Heart left ventricle (tissue), 16 donors: ENCODE results near the gene RSRP1. TPM values are rescaled to one million over a fixed set of nuclear protein-coding genes. Genes with fewer than 3 reads are reported as not detected.

ENCODE experiments used
- ATAC-seq, 4 donors: fragments of 200-7000 bp; cut with Tn5 transposase; one replicate each; pipeline ENCODE4 v1.9.1; 2020 to 2022; ENCODE audit warnings: moderate library complexity in 4 of 4, mild to moderate bottlenecking in 3 of 4, moderate number of reproducible peaks in 1 of 4
- DNase-seq, 5 donors: peaks; one replicate each; pipeline ENCODE4 v3.0.0-alpha.2; 2020
- H3K27ac ChIP-seq, 12 donors: fragments of 200-600 bp; sonication (generic) in 4 of 12; one replicate each; pipeline versions ENCODE4 v1.5.0 to v1.8.0; 2016 to 2022; ENCODE audit warnings: mild to moderate bottlenecking in 2 of 12
- H3K27me3 ChIP-seq, 9 donors: fragments of 200-600 bp; sonication (generic) in 2 of 9; one replicate each; pipeline versions ENCODE4 v1.5.1 to v1.8.0; 2016 to 2022; ENCODE audit warnings: mild to moderate bottlenecking in 3 of 9
- H3K36me3 ChIP-seq, 9 donors: fragments of 200-600 bp; sonication (generic) in 2 of 9; one replicate each; pipeline versions ENCODE4 v1.5.0 to v1.8.0; 2018 to 2022; ENCODE audit warnings: mild to moderate bottlenecking in 2 of 9
- H3K4me1 ChIP-seq, 12 donors: fragments of 200-600 bp; sonication (generic) in 4 of 12; one replicate each; pipeline versions ENCODE4 v1.5.0 to v1.8.0; 2016 to 2022; ENCODE audit warnings: mild to moderate bottlenecking in 3 of 12
- H3K4me3 ChIP-seq, 12 donors: fragments of 200-600 bp; sonication (generic) in 4 of 12; one replicate each; pipeline versions ENCODE4 v1.5.0 to v1.8.0; 2017 to 2022; ENCODE audit warnings: mild to moderate bottlenecking in 9 of 12, moderate library complexity in 4 of 12
- H3K9me3 ChIP-seq, 12 donors: fragments of 200-600 bp; sonication (generic) in 4 of 12; one replicate each; pipeline versions ENCODE4 v1.5.0 to v1.8.0; 2016 to 2022; ENCODE audit warnings: mild to moderate bottlenecking in 1 of 12
- POLR2A ChIP-seq, 2 donors: fragments of 450-650 bp; IDR thresholded peaks; one replicate each; pipeline ENCODE4 v1.6.1; 2017; ENCODE audit warnings: antibody characterized with exemption in 2 of 2, mild to moderate bottlenecking in 2 of 2, moderate library complexity in 2 of 2
- WGBS, 4 donors: extraction: QIAGEN DNeasy Blood & Tissue Kit in 2 of 4; methylation state at CpG; one replicate each; pipeline versions ENCODE4 v1.1.5 to v1.1.7; 2013 to 2018; 5-methylcytosine and 5-hydroxymethylcytosine counted together
- intact Hi-C, 10 donors: fragments of 100-400 bp; cut with DNase I; formaldehyde crosslinking; loops; one replicate each; pipeline versions ENCODE4 v1.11.1 to v1.14.2; 2022
- polyA plus RNA-seq, 2 donors: library from polyadenylated mRNA; stranded (reverse); fragments of 200-250 nt; gene quantifications; one replicate each; pipeline ENCODE4 v1.2.3, GENCODE V29; 2013
- total RNA-seq, 9 donors: library from RNA; depleted of rRNA in 2 of 9; stranded (reverse); fragments of >200 nt in 2 of 9; fragmentation: NEBNext Ultra II Directional in 3 of 9; extraction: Animal tissue kit (Norgen Biotek cat#: 25700) in 3 of 9; gene quantifications; one replicate each; pipeline versions ENCODE4 v1.1.0 to v1.2.4, GENCODE V29; 2016 to 2023
- TF ChIP-seq, protein P1 (sequence below), 12 donors: fragments of 200-600 bp; sonication (generic) in 4 of 12; IDR thresholded peaks; one replicate each; pipeline versions ENCODE4 v1.5.0 to v1.8.0; 2018 to 2022; ENCODE audit warnings: antibody characterized with exemption in 12 of 12, mild to moderate bottlenecking in 5 of 12
- donor health status: ischemic (EF 13 %, LVEDD 7.1; RV severe dilation, severe dysfunction).
- donor health status: healthy with polysubstance abuse.
- donor health status: DM: no; HTN: yes; CAD: no.
- donor health status: DM: no; HTN: no; CAD: no.
- donor health status: ischemic (EF 25% LVEDD 6.9; RV normal size, moderate dysfunction).
- donor health status: ischemic (EF 25% LVEDD 5.7; RV mildly dilated, moderate dysfunction).
- donor health status: healthy.
- donor health status: DM: yes; HTN: yes; CAD: no.
- donor health status: ischemic (EF 35%, LVEDD 5.7; RV mildly dilated, moderate dysfunction).
- donor health status: nonischemic (EF 11% LVEDD 7.7; RV severe dilation, severe dysfunction).
- donor health status: DM: yes; HTN: yes; CAD: no.
- donor health status: PGD.
- donor health status: ischemic (EF 29% LVEDD 5.4; RV normal size, mild dysfunction).
- donor health status: nonischemic (EF 23%, LVEDD 6.1; RV moderate dilation, normal function).

RSRP1 gene
- total and polyA plus RNA-seq, 11 donors, result 14.4 to 114 (median 29.4) TPM

- WGBS, 4 donors, result 63 to 81% (median 67%) methylated on average over 8 to 17 of the region's 17 CpGs
- H3K27ac ChIP-seq, result no peak overlapping the region
- no peaks in the 10 kb centered on the region for H3K9me3 ChIP-seq
- ATAC-seq (peak in 2 of 4 donors; percentile 14 to 58), DNase-seq (peak in 1 of 5 donors; percentile 40)
- TF ChIP-seq POLR2A (IDR thresholded peaks at IDR 0.05), result no peak
- TF ChIP-seq, protein P1, sequence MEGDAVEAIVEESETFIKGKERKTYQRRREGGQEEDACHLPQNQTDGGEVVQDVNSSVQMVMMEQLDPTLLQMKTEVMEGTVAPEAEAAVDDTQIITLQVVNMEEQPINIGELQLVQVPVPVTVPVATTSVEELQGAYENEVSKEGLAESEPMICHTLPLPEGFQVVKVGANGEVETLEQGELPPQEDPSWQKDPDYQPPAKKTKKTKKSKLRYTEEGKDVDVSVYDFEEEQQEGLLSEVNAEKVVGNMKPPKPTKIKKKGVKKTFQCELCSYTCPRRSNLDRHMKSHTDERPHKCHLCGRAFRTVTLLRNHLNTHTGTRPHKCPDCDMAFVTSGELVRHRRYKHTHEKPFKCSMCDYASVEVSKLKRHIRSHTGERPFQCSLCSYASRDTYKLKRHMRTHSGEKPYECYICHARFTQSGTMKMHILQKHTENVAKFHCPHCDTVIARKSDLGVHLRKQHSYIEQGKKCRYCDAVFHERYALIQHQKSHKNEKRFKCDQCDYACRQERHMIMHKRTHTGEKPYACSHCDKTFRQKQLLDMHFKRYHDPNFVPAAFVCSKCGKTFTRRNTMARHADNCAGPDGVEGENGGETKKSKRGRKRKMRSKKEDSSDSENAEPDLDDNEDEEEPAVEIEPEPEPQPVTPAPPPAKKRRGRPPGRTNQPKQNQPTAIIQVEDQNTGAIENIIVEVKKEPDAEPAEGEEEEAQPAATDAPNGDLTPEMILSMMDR (IDR thresholded peaks at IDR 0.05), result no peak
- peaks cover 0 to 29% (median 0%) of the 10 kb centered on the region in 9 donors for H3K27me3 ChIP-seq
- H3K4me3 ChIP-seq, result no peak overlapping the region
- no peaks in the 10 kb centered on the region for H3K36me3 ChIP-seq
- intact Hi-C loops, result loop anchor here in 2 of 10 donors (5.0 to 10.0 kb wide), 2 partner anchors 260 to 267 kb away; partner anchors contain the start of gene RUNX3 (in 1 of the 2)
- peaks cover 0 to 13% (median 3%) of the 10 kb centered on the region in 12 donors for H3K4me1 ChIP-seq
Measured at GRCh38 chr1:25194572-25195020, 52.7 kb downstream of the RSRP1 start.

DNA sequence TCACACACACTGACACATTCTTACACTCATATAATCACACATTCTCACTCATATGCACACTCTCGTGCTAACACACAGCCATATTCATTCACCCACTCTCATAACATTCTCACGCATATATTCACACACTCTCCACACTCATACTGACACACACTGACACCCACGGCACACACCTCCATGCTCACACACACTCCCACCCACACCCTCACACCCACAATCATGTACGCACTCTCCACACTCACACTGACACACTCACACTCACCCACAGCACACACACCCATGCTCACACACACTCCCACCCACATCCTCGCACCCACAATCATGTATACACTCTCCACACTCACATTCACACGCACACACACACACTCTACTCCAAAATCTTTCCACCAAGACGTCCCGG lies 53.2 kb downstream of the RSRP1 start:
- ATAC-seq, result no peak
- TF ChIP-seq, protein P1 (IDR thresholded peaks at IDR 0.05), result no peak
- no peak for TF ChIP-seq POLR2A (IDR thresholded peaks at IDR 0.05)
- no peak overlapping the region for H3K4me3 ChIP-seq
- no peaks in the 10 kb centered on the region for H3K36me3 ChIP-seq
- H3K27me3 ChIP-seq, result peaks cover 0 to 29% (median 0%) of the 10 kb centered on the region in 9 donors
- H3K9me3 ChIP-seq, result no peaks in the 10 kb centered on the region
- no peak overlapping the region for H3K27ac ChIP-seq
- peaks cover 0 to 9% (median 2%) of the 10 kb centered on the region in 12 donors for H3K4me1 ChIP-seq
- intact Hi-C loops, result loop anchor here in 1 of 10 donors (10.0 kb wide), 1 partner anchor 259 kb away; the partner anchor contains the start of gene RUNX3
- 79 to 82% (median 81%) methylated on average over 8 of the region's 8 CpGs for WGBS, 4 donors
- no peak for DNase-seq

- H3K27me3 ChIP-seq, result peaks cover 0 to 29% (median 0%) of the 10 kb centered on the region in 9 donors
- no peaks in the 10 kb centered on the region for H3K9me3 ChIP-seq
- WGBS, 4 donors, result 60 to 67% (median 66%) methylated on average over 8 to 9 of the region's 9 CpGs
- intact Hi-C loops, result loop anchor here in 1 of 10 donors (10.0 kb wide), 1 partner anchor 258 kb away; the partner anchor contains the start of gene RUNX3
- ATAC-seq (no peak), DNase-seq (no peak)
- no peaks in the 10 kb centered on the region for H3K36me3 ChIP-seq
- H3K4me3 ChIP-seq, result no peak overlapping the region
- no peak overlapping the region for H3K27ac ChIP-seq
- peaks cover 0 to 1% (median 0%) of the 10 kb centered on the region in 12 donors for H3K4me1 ChIP-seq
- TF ChIP-seq, protein P1 (IDR thresholded peaks at IDR 0.05), result no peak
- no peak for TF ChIP-seq POLR2A (IDR thresholded peaks at IDR 0.05)
Measured at GRCh38 chr1:25193229-25193628, 54.0 kb downstream of the RSRP1 start.

Other genes with a start within 250 kb of the RSRP1 start
- 10 to 100 TPM; 25.0 to 41.3 (median 31.6) TPM for gene SYF2, start 15.0 kb downstream of the RSRP1 start, total RNA-seq
- 10 to 100 TPM; 43.1 to 60.3 TPM for gene SYF2, start 15.0 kb downstream of the RSRP1 start, polyA plus RNA-seq
- not detected for gene RHD, start 25.1 kb upstream of the RSRP1 start, total RNA-seq
- not detected for gene RHD, start 25.1 kb upstream of the RSRP1 start, polyA plus RNA-seq
- 100 to 1,000 TPM in 2 of 9 donors, 10 to 100 TPM in 7; 53.5 to 112 (median 94.5) TPM for gene TMEM50A, start 90.9 kb upstream of the RSRP1 start, total RNA-seq
- 10 to 100 TPM; 81.4 to 93.5 TPM for gene TMEM50A, start 90.9 kb upstream of the RSRP1 start, polyA plus RNA-seq
- 1 to 10 TPM in 2 of 9 donors, under 1 TPM in 6, not detected in 1; 0.28 to 2.0 (median 0.69) TPM for gene RHCE, start 173.4 kb upstream of the RSRP1 start, total RNA-seq
- 1 to 10 TPM in 1 of 2 donors, under 1 TPM in 1; 0.24 to 1.4 TPM for gene RHCE, start 173.4 kb upstream of the RSRP1 start, polyA plus RNA-seq
- gene MACO1, start 183.4 kb upstream of the RSRP1 start, total RNA-seq, result 10 to 100 TPM; 11.2 to 21.0 (median 14.6) TPM
- gene MACO1, start 183.4 kb upstream of the RSRP1 start, polyA plus RNA-seq, result 10 to 100 TPM in 1 of 2 donors, 1 to 10 TPM in 1; 5.8 to 11.8 TPM